Esophagus muscularis mucosa (tissue), 4 donors: ENCODE measurements around the gene ZSWIM1.

Experiments
- EP300 ChIP-seq: sonication (generic); formaldehyde crosslinking; IDR thresholded peaks from one replicate; pipeline ENCODE4 v1.6.1; 2017; ENCODE audit warnings: antibody characterized with exemption
- POLR2A ChIP-seq: fragments of 450-650 bp; IDR thresholded peaks from one replicate; pipeline ENCODE4 v1.6.1; 2017; ENCODE audit warnings: antibody characterized with exemption, moderate library complexity, mild to moderate bottlenecking, low read depth
- POLR2AphosphoS5 ChIP-seq, 2 donors: sonication (generic); formaldehyde crosslinking; IDR thresholded peaks; one replicate each; pipeline ENCODE4 v1.6.1; 2017; ENCODE audit warnings: antibody characterized with exemption in 2 of 2
- TF ChIP-seq, protein P1 (sequence below), 3 experiments: fragments of 200-600 bp in 2 of 3; fragments of 450-650 bp in 1 of 3; sonication (generic) in 2 of 3; IDR thresholded peaks; one replicate each; pipeline ENCODE4 v1.5.1; 2017 to 2019; ENCODE audit warnings: antibody characterized with exemption in 3 of 3, mild to moderate bottlenecking in 2 of 3, moderate library complexity in 1 of 3

- TF ChIP-seq, protein P1, sequence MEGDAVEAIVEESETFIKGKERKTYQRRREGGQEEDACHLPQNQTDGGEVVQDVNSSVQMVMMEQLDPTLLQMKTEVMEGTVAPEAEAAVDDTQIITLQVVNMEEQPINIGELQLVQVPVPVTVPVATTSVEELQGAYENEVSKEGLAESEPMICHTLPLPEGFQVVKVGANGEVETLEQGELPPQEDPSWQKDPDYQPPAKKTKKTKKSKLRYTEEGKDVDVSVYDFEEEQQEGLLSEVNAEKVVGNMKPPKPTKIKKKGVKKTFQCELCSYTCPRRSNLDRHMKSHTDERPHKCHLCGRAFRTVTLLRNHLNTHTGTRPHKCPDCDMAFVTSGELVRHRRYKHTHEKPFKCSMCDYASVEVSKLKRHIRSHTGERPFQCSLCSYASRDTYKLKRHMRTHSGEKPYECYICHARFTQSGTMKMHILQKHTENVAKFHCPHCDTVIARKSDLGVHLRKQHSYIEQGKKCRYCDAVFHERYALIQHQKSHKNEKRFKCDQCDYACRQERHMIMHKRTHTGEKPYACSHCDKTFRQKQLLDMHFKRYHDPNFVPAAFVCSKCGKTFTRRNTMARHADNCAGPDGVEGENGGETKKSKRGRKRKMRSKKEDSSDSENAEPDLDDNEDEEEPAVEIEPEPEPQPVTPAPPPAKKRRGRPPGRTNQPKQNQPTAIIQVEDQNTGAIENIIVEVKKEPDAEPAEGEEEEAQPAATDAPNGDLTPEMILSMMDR (IDR thresholded peaks at IDR 0.05): no peak
- TF ChIP-seq POLR2AphosphoS5 (IDR thresholded peaks at IDR 0.05) (no peak), EP300 (no peak), POLR2A (no peak)
These were observed 20.3 kb upstream of the ZSWIM1 start for GRCh38 chr20:45860560-45861220.
